ENCODE measurements around the gene RPS15. TPM values are rescaled to one million over a fixed set of nuclear protein-coding genes. Genes with fewer than 3 reads are reported as not detected.
A peak's percentile ranks its signal among the peaks of the same experiment; 100 is the strongest.

Gene RPS15
- total and polyA plus RNA-seq, 2 donors from 2014 or later, result 893 to 1,823 TPM

GRCh38 chr19:1392939-1393530 lies 45.2 kb upstream of the RPS15 start:
- Histone ChIP-seq H3K4me3 (ENCODE audit: low read length in 3 of 3) (no peak overlapping the region), H3K9me3 (ENCODE audit: control insufficient read depth in 2 of 3, insufficient read depth in 1 of 3, low read length in 3 of 3) (no peaks in the 10 kb centered on the region), H3K27ac (ENCODE audit: low read depth in 2 of 2, low read length in 2 of 2) (no peak overlapping the region), H3K4me1 (ENCODE audit: control insufficient read depth in 2 of 3, insufficient read depth in 2 of 3, low read depth in 1 of 3, low read length in 3 of 3) (no peaks in the 10 kb centered on the region), H3K9ac (ENCODE audit: low read length in 3 of 3) (no peak overlapping the region), H3K27me3 (ENCODE audit: control insufficient read depth, insufficient read depth, low read length) (no peaks in the 10 kb centered on the region), H3K36me3 (ENCODE audit: control insufficient read depth in 2 of 3, insufficient read depth in 3 of 3, low read length in 3 of 3) (peaks cover 4 to 27% (median 18%) of the 10 kb centered on the region in 3 donors)
- intact Hi-C loops (cut with DNase I), result no loop called here
- TF ChIP-seq CTCF (IDR thresholded peaks at IDR 0.05; ENCODE audit: borderline replicate concordance, extremely low read depth, insufficient read depth), result no peak
- FAIRE-seq, result no peak
- peak in 1 of 5 donors; percentile 71 for DNase-seq

GRCh38 chr19:1393841-1394240 lies 44.4 kb upstream of the RPS15 start:
- Histone ChIP-seq H3K27ac (ENCODE audit: low read depth in 2 of 2, low read length in 2 of 2) (no peak overlapping the region), H3K9me3 (ENCODE audit: control insufficient read depth in 2 of 3, insufficient read depth in 1 of 3, low read length in 3 of 3) (no peaks in the 10 kb centered on the region), H3K36me3 (ENCODE audit: control insufficient read depth in 2 of 3, insufficient read depth in 3 of 3, low read length in 3 of 3) (peaks cover 3 to 26% (median 17%) of the 10 kb centered on the region in 3 donors), H3K4me3 (ENCODE audit: low read length in 3 of 3) (no peak overlapping the region), H3K9ac (ENCODE audit: low read length in 3 of 3) (no peak overlapping the region), H3K27me3 (ENCODE audit: control insufficient read depth, insufficient read depth, low read length) (no peaks in the 10 kb centered on the region), H3K4me1 (ENCODE audit: control insufficient read depth in 2 of 3, insufficient read depth in 2 of 3, low read depth in 1 of 3, low read length in 3 of 3) (no peaks in the 10 kb centered on the region)
- DNase-seq (peak in 1 of 5 donors; percentile 63), FAIRE-seq (no peak)
- intact Hi-C loops (cut with DNase I), result no loop called here
- no peak for TF ChIP-seq CTCF (IDR thresholded peaks at IDR 0.05; ENCODE audit: borderline replicate concordance, extremely low read depth, insufficient read depth)

GRCh38 chr19:1394252-1395193 lies 43.7 kb upstream of the RPS15 start:
- DNase-seq (peak in 4 of 5 donors; percentile 38 to 72 (median 60)), FAIRE-seq (no peak)
- intact Hi-C loops (cut with DNase I), result no loop called here
- Histone ChIP-seq H3K9me3 (ENCODE audit: control insufficient read depth in 2 of 3, insufficient read depth in 1 of 3, low read length in 3 of 3) (no peaks in the 10 kb centered on the region), H3K27ac (ENCODE audit: low read depth in 2 of 2, low read length in 2 of 2) (no peak overlapping the region), H3K4me1 (ENCODE audit: control insufficient read depth in 2 of 3, insufficient read depth in 2 of 3, low read depth in 1 of 3, low read length in 3 of 3) (no peaks in the 10 kb centered on the region), H3K9ac (ENCODE audit: low read length in 3 of 3) (no peak overlapping the region), H3K36me3 (ENCODE audit: control insufficient read depth in 2 of 3, insufficient read depth in 3 of 3, low read length in 3 of 3) (peaks cover 0 to 19% (median 12%) of the 10 kb centered on the region in 3 donors), H3K4me3 (ENCODE audit: low read length in 3 of 3) (no peak overlapping the region), H3K27me3 (ENCODE audit: control insufficient read depth, insufficient read depth, low read length) (no peaks in the 10 kb centered on the region)
- no peak for TF ChIP-seq CTCF (IDR thresholded peaks at IDR 0.05; ENCODE audit: borderline replicate concordance, extremely low read depth, insufficient read depth)
